Breast epithelium (tissue), 4 donors: ENCODE results near the gene SNRK. TPM values are rescaled to one million over a fixed set of nuclear protein-coding genes. Genes with fewer than 3 reads are reported as not detected.

Experiments
- DNase-seq, 2 donors: peaks; one replicate each; pipeline ENCODE4 v3.0.0-alpha.2; 2019; ENCODE audit warnings: low spot score in 2 of 2
- H3K27ac ChIP-seq, 2 donors: fragments of 200-600 bp; sonication (generic) in 1 of 2; one replicate each; pipeline ENCODE4 v1.5.1; 2016 to 2019; ENCODE audit warnings: mild to moderate bottlenecking in 1 of 2
- H3K27me3 ChIP-seq, 2 donors: fragments of 200-600 bp; sonication (generic) in 1 of 2; one replicate each; pipeline versions ENCODE4 v1.5.1 to v1.6.0; 2017 to 2019; ENCODE audit warnings: control low read depth in 1 of 2, mild to moderate bottlenecking in 1 of 2
- H3K36me3 ChIP-seq: fragments of 200-600 bp; one replicate; pipeline ENCODE4 v1.5.1; 2019
- H3K4me1 ChIP-seq, 2 donors: fragments of 200-600 bp; sonication (generic); one replicate each; pipeline ENCODE4 v1.5.1; 2016 to 2019; ENCODE audit warnings: control low read depth in 1 of 2
- H3K4me3 ChIP-seq, 3 donors: fragments of 200-600 bp; sonication (generic); 1 replicate in 2 of 3; 2 replicates in 1 of 3; pipeline ENCODE4 v1.5.1; 2016 to 2019; ENCODE audit warnings: mild to moderate bottlenecking in 3 of 3, moderate library complexity in 2 of 3
- H3K9me3 ChIP-seq, 2 donors: fragments of 200-600 bp; sonication (generic) in 1 of 2; one replicate each; pipeline ENCODE4 v1.5.1; 2016 to 2019; ENCODE audit warnings: control low read depth in 1 of 2
- CTCF ChIP-seq, 3 donors: fragments of 450-650 bp; IDR thresholded peaks; one replicate each; pipeline ENCODE4 v1.5.1; 2016 to 2017; ENCODE audit warnings: antibody characterized with exemption in 3 of 3, mild to moderate bottlenecking in 3 of 3, moderate library complexity in 3 of 3
- POLR2A ChIP-seq: fragments of 450-650 bp; IDR thresholded peaks from one replicate; pipeline ENCODE4 v1.6.1; 2016; ENCODE audit warnings: antibody characterized with exemption, mild to moderate bottlenecking, moderate library complexity
- POLR2AphosphoS5 ChIP-seq, 3 donors: sonication (generic); formaldehyde crosslinking; IDR thresholded peaks; one replicate each; pipeline ENCODE4 v1.6.1; 2017; ENCODE audit warnings: antibody characterized with exemption in 3 of 3
- intact Hi-C: fragments of 100-400 bp; cut with DNase I; formaldehyde crosslinking; loops from one replicate; pipeline ENCODE4 v1.15.1; 2023; ENCODE audit warnings: low total_unique reads
- total RNA-seq, 3 donors: library from RNA; depleted of rRNA; stranded (reverse); fragments of >200 nt; gene quantifications; one replicate each; pipeline ENCODE4 v1.1.0, GENCODE V29; 2016

The SNRK gene
- total RNA-seq, 3 donors from 2014 or later, result 52.0 to 84.9 (median 72.8) TPM

- TF ChIP-seq POLR2A (no peak), CTCF (IDR thresholded peaks at IDR 0.05) (no peak), POLR2AphosphoS5 (IDR thresholded peaks at IDR 0.05) (no peak)
- intact Hi-C loops, result no loop called here
- H3K27me3 ChIP-seq, result no peaks in the 10 kb centered on the region
- H3K36me3 ChIP-seq, result peaks cover 11% of the 10 kb centered on the region
- peaks cover 11 to 12% of the 10 kb centered on the region in 2 donors for H3K9me3 ChIP-seq
- H3K4me1 ChIP-seq, result no peaks in the 10 kb centered on the region
- no peak overlapping the region for H3K4me3 ChIP-seq
- DNase-seq, result no peak
- H3K27ac ChIP-seq, result no peak overlapping the region
Measured at GRCh38 chr3:43343185-43343584, 56.8 kb downstream of the SNRK start.

- Histone ChIP-seq H3K36me3 (peaks cover 8% of the 10 kb centered on the region), H3K9me3 (peaks cover 5 to 8% of the 10 kb centered on the region in 2 donors), H3K4me1 (no peaks in the 10 kb centered on the region), H3K27me3 (no peaks in the 10 kb centered on the region), H3K27ac (no peak overlapping the region), H3K4me3 (no peak overlapping the region)
- intact Hi-C loops, result no loop called here
- DNase-seq, result no peak
- TF ChIP-seq POLR2AphosphoS5 (IDR thresholded peaks at IDR 0.05), result no peak
- TF ChIP-seq POLR2A, result no peak
- TF ChIP-seq CTCF (IDR thresholded peaks at IDR 0.05), result no peak
Measured at GRCh38 chr3:43343815-43344214, 57.5 kb downstream of the SNRK start.

- Histone ChIP-seq H3K9me3 (peaks cover 0 to under 1% of the 10 kb centered on the region in 2 donors), H3K27ac (no peak overlapping the region), H3K4me1 (no peaks in the 10 kb centered on the region), H3K4me3 (no peak overlapping the region), H3K27me3 (no peaks in the 10 kb centered on the region), H3K36me3 (peaks cover 7% of the 10 kb centered on the region)
- DNase-seq, result no peak
- intact Hi-C loops, result no loop called here
- TF ChIP-seq CTCF (IDR thresholded peaks at IDR 0.05), result no peak
- TF ChIP-seq POLR2A, result no peak
- TF ChIP-seq POLR2AphosphoS5 (IDR thresholded peaks at IDR 0.05), result no peak
Measured at GRCh38 chr3:43344520-43344919, 58.2 kb downstream of the SNRK start.

GRCh38 chr3:43345246-43345645 is 58.9 kb downstream of the SNRK start:
- Histone ChIP-seq H3K27me3 (no peaks in the 10 kb centered on the region), H3K4me3 (no peak overlapping the region), H3K36me3 (peaks cover 8% of the 10 kb centered on the region), H3K27ac (no peak overlapping the region), H3K9me3 (no peaks in the 10 kb centered on the region), H3K4me1 (no peaks in the 10 kb centered on the region)
- no peak for DNase-seq
- TF ChIP-seq POLR2AphosphoS5 (IDR thresholded peaks at IDR 0.05) (no peak), POLR2A (no peak), CTCF (IDR thresholded peaks at IDR 0.05) (no peak)
- intact Hi-C loops, result no loop called here

GRCh38 chr3:43345877-43346276 is 59.5 kb downstream of the SNRK start:
- Histone ChIP-seq H3K9me3 (no peaks in the 10 kb centered on the region), H3K27me3 (no peaks in the 10 kb centered on the region), H3K27ac (no peak overlapping the region), H3K36me3 (peaks cover 8% of the 10 kb centered on the region), H3K4me1 (no peaks in the 10 kb centered on the region), H3K4me3 (no peak overlapping the region)
- DNase-seq, result no peak
- no peak for TF ChIP-seq CTCF (IDR thresholded peaks at IDR 0.05)
- TF ChIP-seq POLR2AphosphoS5 (IDR thresholded peaks at IDR 0.05), result no peak
- no peak for TF ChIP-seq POLR2A
- intact Hi-C loops, result no loop called here
